GM18873 (cell line): Measurements from ENCODE around the gene HMGN3.

Experiments
- ATAC-seq: cut with Tn5 transposase; IDR thresholded peaks from one replicate; pipeline ENCODE4 v1.9.1; 2021; ENCODE audit warnings: mild to moderate bottlenecking, moderate library complexity, moderate number of reproducible peaks; ENCODE audit not compliant: unreplicated experiment, low FRiP score

HMGN3 gene

DNA sequence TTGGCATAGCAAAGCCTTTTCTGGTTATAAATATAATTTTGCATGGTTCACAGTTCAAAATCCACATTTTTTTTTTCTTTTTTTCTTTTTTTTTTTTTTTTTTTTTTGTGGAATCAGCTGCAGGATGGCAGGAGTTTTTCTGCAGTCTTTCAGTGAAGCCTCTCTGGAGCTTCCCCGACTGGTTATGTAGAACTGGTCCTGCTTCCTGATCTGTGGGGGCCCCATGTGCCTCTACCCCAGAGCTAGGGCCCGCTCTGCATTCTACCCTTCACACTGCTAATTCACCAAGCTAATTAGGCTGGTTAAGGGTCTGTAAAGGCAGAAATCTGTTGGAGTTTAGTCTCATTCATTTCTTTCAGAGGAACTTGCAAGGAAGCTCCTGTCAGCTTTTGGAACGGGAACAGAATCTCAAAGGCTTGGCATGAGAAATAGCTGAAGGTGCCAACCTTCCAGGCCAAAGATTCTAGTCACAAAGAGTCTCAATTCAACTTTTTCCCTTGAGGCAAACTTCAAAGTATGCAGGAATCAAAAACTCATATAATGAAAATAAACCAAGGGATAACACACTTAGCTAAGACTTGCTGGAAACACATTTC lies 45.5 kb downstream of the HMGN3 start:
- no peak for ATAC-seq

- ATAC-seq = no peak
Measured at GRCh38 chr6:79188107-79188506, 46.4 kb downstream of the HMGN3 start.

- ATAC-seq = no peak
Measured at GRCh38 chr6:79186564-79186963, 47.9 kb downstream of the HMGN3 start.

- ATAC-seq = no peak
Measured at GRCh38 chr6:79184641-79185040, 49.8 kb downstream of the HMGN3 start.

DNA sequence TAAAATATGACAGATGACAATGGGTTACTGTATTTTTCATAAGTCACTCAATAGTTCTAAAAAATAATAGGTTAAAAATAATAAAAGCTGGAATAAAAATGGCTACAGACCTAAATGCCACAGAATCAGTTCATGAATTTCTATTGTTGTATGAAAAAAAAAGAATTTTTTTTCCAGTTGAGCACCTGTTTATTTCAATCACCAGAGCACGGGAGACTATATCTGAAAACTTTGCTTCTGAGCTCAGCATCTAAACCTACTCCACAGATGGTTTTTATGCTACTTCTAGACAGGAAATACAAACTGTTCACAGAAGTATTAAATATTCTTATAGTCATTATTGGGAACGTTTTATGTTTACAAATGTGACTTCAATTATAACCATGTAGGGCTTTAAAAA lies 50.4 kb downstream of the HMGN3 start:
- no peak for ATAC-seq

DNA sequence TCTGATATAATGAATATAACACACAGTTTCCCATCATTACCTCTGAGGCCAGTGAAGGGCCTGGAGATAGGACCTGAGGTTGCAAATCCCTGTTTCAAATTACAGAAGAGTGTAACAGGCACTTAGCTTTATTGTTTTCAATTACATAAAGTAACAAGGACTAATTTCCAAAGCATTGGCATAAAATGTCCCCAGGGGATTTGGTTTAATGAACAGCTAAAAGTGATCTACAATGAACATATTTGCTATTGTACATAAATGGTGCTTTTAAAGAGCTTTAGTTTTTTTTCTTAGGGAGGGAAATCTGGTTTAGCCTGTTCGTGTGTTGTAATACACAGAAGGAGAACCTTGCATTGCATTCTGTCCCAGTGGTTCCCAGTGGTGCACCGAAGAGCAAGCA lies 54.4 kb downstream of the HMGN3 start:
- no peak for ATAC-seq

DNA sequence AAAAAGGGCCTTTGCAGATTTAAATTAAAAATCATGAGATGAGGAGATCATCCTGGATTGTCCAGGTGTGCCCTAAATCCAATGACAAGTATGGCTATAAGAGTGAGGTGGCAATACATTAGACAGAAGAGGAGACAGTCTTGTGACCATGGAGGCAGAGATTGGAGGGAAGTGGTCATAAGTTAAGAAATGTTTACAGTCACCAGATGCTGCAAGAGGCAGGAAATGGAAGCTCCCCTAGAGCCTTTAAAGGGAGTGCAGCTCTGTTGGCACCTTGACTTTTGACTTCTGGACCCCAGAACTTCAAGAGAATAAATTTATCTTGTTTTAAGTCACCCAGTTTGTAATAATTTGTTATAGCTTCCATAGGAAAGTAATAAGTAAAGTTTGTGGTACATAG lies 61.1 kb downstream of the HMGN3 start:
- no peak for ATAC-seq

GRCh38 chr6:79170959-79171358 lies 63.5 kb downstream of the HMGN3 start:
- ATAC-seq = no peak

DNA sequence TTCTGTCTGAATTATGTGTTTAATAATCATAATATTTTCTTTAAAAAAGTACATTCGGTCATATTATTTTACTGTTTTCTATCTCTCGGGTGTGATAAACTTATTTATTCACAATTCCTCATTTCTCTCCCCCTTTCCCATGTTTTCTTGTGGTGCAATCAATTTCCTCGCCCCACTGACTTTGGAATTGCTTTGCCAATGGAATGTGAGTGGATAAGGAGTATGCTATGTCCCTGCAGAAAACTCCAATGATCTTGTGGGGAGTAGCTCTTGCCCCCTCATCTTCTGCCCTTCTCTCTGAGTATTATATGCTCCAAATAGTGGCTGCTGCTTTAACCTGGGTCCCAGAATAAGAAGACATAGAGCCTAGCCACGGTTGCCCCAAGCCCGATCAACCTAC lies 64.1 kb downstream of the HMGN3 start:
- ATAC-seq = no peak

DNA sequence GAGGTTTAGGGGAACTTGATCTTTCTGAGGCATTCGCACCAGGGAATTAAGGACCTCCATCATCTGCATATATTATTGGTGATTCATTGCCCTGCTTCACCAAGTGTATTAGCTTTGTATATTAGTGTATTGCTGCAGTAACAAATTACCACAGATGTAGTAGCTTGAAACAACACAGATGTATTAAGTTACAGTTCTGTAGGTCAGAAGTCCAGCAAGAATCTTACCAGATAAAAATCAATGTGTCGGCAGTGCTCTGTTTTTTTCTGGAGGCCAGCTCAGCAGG lies 65.8 kb downstream of the HMGN3 start:
- ATAC-seq = no peak

DNA sequence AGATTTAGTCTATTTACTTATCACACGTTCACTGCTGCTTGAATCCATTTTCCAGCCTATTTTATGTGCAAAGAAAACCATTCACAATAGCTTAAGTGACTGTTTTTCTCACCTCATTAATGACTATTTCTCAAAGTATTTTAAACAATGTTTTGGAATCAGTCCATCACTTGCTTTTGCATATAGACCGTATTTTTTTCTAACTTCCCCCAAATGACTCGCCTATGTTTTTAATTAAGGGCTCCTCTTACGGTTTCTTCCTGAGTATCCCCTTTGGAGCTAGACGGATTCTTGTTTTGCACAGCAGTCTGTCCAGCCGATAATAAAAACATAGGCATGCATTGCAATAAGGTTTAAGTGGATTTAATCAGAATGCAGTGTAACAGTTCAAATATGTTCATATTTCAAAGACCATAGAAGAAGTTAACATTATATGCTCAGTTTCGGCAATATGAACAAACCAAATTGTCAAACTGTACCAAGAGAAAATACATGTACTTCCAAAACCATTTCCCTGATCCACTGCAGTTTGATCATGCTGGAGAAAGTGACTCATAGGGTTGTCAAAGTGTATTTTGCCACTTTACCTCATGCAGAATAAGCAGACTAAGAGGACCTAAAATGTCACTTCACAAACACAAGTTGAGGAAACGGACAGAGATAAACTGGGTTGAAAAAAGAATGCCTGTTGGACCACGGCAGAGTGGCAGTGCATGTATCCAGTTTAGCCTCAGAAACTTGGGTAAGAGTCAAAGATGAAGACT lies 66.4 kb downstream of the HMGN3 start:
- no peak for ATAC-seq

GRCh38 chr6:79159846-79160245 lies 74.6 kb downstream of the HMGN3 start:
- ATAC-seq = no peak

DNA sequence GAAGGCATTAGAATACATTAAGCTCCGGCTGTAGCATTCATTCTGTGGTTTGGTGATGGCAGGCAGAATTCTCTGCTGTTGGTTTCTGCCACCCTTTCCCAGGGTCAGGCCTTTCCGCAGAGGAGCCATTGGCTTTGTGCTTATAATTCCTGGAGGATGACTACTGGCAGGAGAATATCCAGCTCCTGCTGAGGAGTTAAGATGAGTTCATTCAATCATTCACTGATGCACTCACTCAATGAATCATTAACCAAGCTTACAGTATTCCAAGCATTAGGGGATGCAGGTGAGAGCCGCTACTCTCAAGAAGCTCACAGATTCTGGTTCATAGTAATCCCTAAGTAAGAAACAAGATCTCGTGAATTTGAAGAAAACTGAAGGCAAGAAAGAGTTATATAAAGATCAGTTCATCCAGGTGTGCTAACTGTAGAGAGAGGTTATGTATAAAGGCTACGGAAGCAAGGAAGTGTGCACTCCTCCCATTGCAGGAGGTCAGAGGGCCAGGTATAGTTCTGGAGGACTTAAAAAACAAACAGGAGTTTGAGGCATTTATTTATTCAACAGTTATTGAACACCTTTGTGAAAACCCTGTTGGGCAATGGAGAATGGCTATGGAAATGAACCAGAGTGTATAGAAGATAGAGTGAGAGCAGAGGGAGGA lies 75.5 kb downstream of the HMGN3 start:
- no peak for ATAC-seq

DNA sequence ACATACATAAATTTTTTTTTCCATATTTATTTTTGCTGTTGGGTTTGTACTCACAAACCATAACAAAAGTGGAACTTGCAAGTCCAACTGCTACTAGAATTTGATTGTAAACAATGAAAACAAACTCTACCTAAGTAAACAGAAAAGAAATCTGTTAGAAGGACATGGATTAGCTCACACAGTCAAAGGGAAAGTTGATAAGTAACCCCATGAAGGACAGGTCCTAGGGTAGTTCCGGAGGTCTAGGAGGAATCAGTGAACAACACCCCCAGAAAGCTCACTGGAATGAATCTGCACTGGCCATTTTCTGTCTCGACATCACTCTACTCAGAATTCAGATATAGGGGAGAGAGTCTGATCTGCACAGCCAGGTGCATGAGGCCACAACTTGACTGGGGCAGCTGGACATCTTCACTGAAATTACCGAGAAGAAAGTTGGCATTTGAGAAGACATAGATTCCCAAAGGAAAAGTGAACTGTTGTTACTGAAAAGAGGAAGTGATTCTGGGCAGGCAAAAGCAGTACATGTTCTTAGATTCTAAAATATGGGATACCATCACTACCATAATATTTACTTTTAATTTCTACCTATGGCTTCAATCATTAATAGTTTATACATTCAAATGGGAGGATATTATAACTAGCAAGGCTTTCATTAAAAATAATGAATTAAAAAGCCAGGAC lies 76.4 kb downstream of the HMGN3 start:
- ATAC-seq = no peak

DNA sequence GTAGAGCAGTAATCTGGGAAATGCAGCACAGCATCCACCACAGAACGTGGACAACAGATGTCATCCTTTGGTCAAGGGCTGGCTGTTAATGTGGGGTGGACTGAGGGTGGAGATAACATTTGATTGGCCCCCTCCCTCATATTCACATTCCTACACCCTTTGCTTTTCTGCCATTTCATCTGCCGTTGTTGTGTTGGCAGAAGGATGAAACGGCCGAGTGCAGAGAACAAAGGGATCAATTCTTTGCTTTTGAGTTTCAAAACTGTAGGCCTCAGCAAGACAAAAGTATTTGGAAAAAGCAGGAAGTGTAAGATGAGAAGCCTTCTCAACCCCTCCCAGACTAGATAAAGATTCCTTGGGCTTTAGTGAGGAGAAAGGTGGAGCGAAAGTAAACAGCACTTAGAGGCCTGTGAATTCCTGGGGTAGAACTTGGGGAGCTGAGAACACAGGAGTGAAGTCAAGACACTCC lies 82.2 kb downstream of the HMGN3 start:
- no peak for ATAC-seq
